Measurements from ENCODE around the gene GPR119.
"Not testable (repeated sequence)": the region's sequence is repeated elsewhere in the genome, so short reads cannot be mapped to it uniquely, and the experiment has no call there.

DNA sequence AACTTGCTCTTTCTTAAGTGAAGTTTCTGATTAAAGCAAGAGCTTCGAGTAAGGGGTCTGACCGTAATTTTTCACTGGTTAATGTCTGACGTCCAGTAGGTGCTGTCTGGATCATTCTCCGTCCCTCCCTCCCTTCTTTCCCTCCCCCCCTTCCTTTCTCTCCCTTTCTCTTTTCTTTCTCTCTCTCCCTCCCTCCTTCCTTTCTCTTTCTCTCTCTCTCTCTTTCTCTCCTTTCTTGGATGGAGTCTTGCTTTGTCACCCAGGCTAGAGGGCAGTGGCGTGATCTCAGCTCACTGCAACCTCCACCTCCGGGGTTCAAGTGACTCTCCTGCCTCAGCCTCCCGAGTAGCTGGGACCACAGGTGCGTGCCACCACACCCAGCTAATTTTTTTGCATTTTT, 46.6 kb downstream of the GPR119 start:
- TF ChIP-seq POLR2AphosphoS5 (IDR thresholded peaks at IDR 0.05; ENCODE audit: insufficient read depth in 1 of 2, low read depth in 1 of 2): not testable (repeated sequence)
- TF ChIP-seq, protein P1, sequence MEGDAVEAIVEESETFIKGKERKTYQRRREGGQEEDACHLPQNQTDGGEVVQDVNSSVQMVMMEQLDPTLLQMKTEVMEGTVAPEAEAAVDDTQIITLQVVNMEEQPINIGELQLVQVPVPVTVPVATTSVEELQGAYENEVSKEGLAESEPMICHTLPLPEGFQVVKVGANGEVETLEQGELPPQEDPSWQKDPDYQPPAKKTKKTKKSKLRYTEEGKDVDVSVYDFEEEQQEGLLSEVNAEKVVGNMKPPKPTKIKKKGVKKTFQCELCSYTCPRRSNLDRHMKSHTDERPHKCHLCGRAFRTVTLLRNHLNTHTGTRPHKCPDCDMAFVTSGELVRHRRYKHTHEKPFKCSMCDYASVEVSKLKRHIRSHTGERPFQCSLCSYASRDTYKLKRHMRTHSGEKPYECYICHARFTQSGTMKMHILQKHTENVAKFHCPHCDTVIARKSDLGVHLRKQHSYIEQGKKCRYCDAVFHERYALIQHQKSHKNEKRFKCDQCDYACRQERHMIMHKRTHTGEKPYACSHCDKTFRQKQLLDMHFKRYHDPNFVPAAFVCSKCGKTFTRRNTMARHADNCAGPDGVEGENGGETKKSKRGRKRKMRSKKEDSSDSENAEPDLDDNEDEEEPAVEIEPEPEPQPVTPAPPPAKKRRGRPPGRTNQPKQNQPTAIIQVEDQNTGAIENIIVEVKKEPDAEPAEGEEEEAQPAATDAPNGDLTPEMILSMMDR (IDR thresholded peaks at IDR 0.05): not testable (repeated sequence)

Data from vagina (tissue), 2 donors.